Choroid plexus epithelial cell (primary cell): ENCODE data around the gene SNX27.

Experiments used
- DNase-seq: peaks from one replicate; pipeline ENCODE4 v3.0.0-alpha.2; 2010; ENCODE audit warnings: low read depth
- H3K4me3 ChIP-seq: 2 replicates; pipeline ENCODE4 v1.5.1; 2011; ENCODE audit warnings: low read depth, mild to moderate bottlenecking, control low read depth, low read length, moderate library complexity
- CTCF ChIP-seq: conservative IDR thresholded peaks from 2 replicates; pipeline ENCODE4 v1.5.1; 2011; ENCODE audit warnings: low read depth, mild to moderate bottlenecking, control low read depth, inconsistent platforms, low read length, moderate library complexity

SNX27 gene

GRCh38 chr1:151611832-151612500, at the start of gene SNX27:
Gene SNX27 (plus strand): TSS chr1:151612050. CDS start chr1:151612202, 152 bp downstream.
- TF ChIP-seq CTCF: no peak
- DNase-seq: peak; percentile 95
- H3K4me3 ChIP-seq: peak within 1 kb of the TSS; percentile 70

DNA sequence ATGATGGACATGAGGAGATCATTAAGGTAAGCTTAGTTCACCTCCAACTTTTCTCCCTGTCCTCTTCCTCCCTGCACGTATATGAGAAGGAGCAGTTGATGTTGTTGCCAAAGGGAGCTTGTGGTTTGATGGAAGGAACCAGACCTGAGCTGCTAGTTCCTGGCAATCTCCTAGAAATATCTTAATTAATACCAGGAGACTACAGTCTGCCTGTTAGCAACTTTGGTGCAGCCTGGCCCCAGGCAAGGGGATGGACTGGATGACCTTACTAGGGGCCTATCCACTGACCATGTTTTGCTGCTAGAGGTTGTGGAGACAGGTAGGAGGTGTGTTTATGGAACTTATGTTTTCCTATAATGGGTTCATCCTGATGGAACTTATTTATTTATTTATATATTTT, 49.2 kb upstream of the SNX27 start:
- H3K4me3 ChIP-seq: no peak overlapping the region
- no peak for TF ChIP-seq CTCF
- no peak for DNase-seq

DNA sequence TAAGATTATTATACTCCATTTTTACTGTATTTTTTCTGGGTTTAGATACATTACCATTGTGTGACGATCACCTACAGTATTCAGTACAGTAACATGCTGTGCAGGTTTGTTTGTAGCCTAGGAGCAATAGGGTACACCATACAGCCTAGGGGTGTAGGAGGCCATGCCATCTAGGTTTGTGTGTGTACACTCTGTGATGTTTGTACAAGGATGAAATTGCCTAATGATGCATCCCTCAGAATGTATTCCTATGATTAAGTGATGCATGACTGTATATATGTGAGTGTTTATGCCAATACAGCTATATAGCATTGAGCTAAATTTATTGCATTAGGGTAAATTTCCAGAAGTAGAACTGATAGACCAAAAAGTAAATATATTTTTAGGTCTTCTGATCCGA, 48.5 kb upstream of the SNX27 start:
- TF ChIP-seq CTCF: no peak
- DNase-seq: no peak
- H3K4me3 ChIP-seq: no peak overlapping the region

- TF ChIP-seq CTCF: no peak
- H3K4me3 ChIP-seq: no peak overlapping the region
- no peak for DNase-seq
Measured at GRCh38 chr1:151565502-151566189, 46.2 kb upstream of the SNX27 start.

DNA sequence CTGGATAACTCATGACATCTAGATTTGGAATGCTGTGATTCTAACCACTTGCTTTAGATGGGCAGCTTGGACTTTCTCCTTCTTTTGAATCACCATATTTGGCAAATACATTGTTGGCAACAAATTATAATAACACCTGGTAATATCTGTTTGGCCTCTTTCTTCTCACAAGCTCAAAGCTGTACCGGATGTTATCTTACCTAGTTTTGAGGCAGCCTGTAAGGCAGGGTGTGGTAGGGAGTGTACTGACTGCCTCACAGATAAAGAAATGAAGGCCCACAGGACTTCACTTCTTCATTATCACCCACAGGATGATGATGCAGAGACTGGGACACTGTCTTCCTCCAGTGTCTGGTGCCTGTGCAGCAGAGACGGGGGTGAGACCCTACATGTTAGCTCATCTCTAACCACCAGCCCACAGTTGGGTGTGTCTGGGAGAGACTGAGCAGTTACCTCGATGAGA, 43.2 kb upstream of the SNX27 start:
- no peak overlapping the region for H3K4me3 ChIP-seq
- no peak for TF ChIP-seq CTCF
- no peak for DNase-seq

DNA sequence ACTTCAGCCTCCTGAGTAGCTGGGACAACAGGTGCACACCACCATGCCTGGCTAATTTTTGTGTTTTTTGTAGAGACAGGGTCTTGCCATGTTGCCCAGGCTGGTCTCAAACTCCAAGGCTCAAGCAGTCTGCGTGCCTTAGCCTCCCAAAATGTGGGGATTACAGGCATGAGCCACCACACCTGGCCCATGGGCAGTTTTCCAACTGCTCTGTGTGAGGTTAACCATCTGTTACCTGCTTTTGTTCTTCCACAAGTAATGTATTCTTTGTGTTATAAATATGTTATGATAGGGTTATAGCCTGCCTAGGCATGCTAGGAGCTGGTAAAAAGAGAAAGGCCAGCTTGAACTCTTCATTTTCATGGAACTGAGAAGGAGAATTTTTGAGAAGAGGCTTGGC, 41.0 kb upstream of the SNX27 start:
- H3K4me3 ChIP-seq: no peak overlapping the region
- TF ChIP-seq CTCF: no peak
- DNase-seq: no peak
